Parathyroid adenoma (tissue), 2 donors: ENCODE results near the gene AKAP1.

Experiments used
- H2AFZ ChIP-seq: fragments of 300-600 bp; sonication (generic); one replicate; pipeline ENCODE4 v1.7.0; 2017; ENCODE audit warnings: antibody characterized with exemption, mild to moderate bottlenecking
- H3K27ac ChIP-seq: fragments of 300-600 bp; sonication (generic); one replicate; pipeline ENCODE4 v1.7.0; 2017
- H3K27me3 ChIP-seq: fragments of 300-600 bp; sonication (generic); one replicate; pipeline ENCODE4 v1.7.0; 2017; ENCODE audit warnings: low read length; ENCODE audit not compliant: control insufficient read depth, insufficient read depth
- H3K36me3 ChIP-seq: fragments of 300-600 bp; sonication (generic); one replicate; pipeline ENCODE4 v1.7.0; 2017; ENCODE audit warnings: low read length; ENCODE audit not compliant: control insufficient read depth, insufficient read depth
- H3K4me1 ChIP-seq: fragments of 300-600 bp; sonication (generic); one replicate; pipeline ENCODE4 v1.7.0; 2017; ENCODE audit warnings: control low read depth
- H3K4me2 ChIP-seq: fragments of 300-600 bp; sonication (generic); one replicate; pipeline ENCODE4 v1.7.0; 2017; ENCODE audit warnings: low read length
- H3K4me3 ChIP-seq: fragments of 300-600 bp; sonication (generic); one replicate; pipeline ENCODE4 v1.7.0; 2017; ENCODE audit warnings: low read depth, low read length
- H3K79me2 ChIP-seq: fragments of 300-600 bp; sonication (generic); one replicate; pipeline ENCODE4 v1.7.0; 2017; ENCODE audit warnings: control low read depth
- H3K9ac ChIP-seq: fragments of 300-600 bp; sonication (generic); one replicate; pipeline ENCODE4 v1.7.0; 2017; ENCODE audit warnings: mild to moderate bottlenecking
- H3K9me3 ChIP-seq: fragments of 300-600 bp; sonication (generic); one replicate; pipeline ENCODE4 v1.7.0; 2017; ENCODE audit warnings: low read length; ENCODE audit not compliant: control insufficient read depth
- CTCF ChIP-seq: fragments of 300-600 bp; sonication (generic); IDR thresholded peaks from one replicate; pipeline ENCODE4 v1.7.0; 2017; ENCODE audit warnings: antibody characterized with exemption, mild to moderate bottlenecking
- donor health status: primary hyperparathyroidism.

Gene AKAP1

GRCh38 chr17:57091186-57091618 is 6.2 kb downstream of the AKAP1 start:
- Histone ChIP-seq H3K36me3 (no peaks in the 10 kb centered on the region), H3K9ac (no peak overlapping the region), H2AFZ (no peak overlapping the region), H3K27me3 (no peaks in the 10 kb centered on the region), H3K4me3 (no peak overlapping the region), H3K9me3 (no peaks in the 10 kb centered on the region), H3K4me2 (peak overlapping the region; percentile 29), H3K79me2 (peaks cover 37% of the 10 kb centered on the region), H3K27ac (peak overlapping the region; percentile 57), H3K4me1 (peaks cover 45% of the 10 kb centered on the region)
- TF ChIP-seq CTCF, result no peak

GRCh38 chr17:57092171-57092570 is 7.1 kb downstream of the AKAP1 start:
- TF ChIP-seq CTCF, result no peak
- H3K79me2 ChIP-seq, result peaks cover 35% of the 10 kb centered on the region
- no peak overlapping the region for H3K4me2 ChIP-seq
- H3K9ac ChIP-seq, result no peak overlapping the region
- no peaks in the 10 kb centered on the region for H3K36me3 ChIP-seq
- no peak overlapping the region for H2AFZ ChIP-seq
- no peak overlapping the region for H3K4me3 ChIP-seq
- no peak overlapping the region for H3K27ac ChIP-seq
- peaks cover 47% of the 10 kb centered on the region for H3K4me1 ChIP-seq
- H3K27me3 ChIP-seq, result no peaks in the 10 kb centered on the region
- no peaks in the 10 kb centered on the region for H3K9me3 ChIP-seq

GRCh38 chr17:57092779-57093178 is 7.7 kb downstream of the AKAP1 start:
- Histone ChIP-seq H3K9me3 (no peaks in the 10 kb centered on the region), H2AFZ (no peak overlapping the region), H3K79me2 (peaks cover 34% of the 10 kb centered on the region), H3K27me3 (no peaks in the 10 kb centered on the region), H3K4me3 (no peak overlapping the region), H3K4me2 (no peak overlapping the region), H3K4me1 (peaks cover 47% of the 10 kb centered on the region), H3K9ac (no peak overlapping the region), H3K36me3 (no peaks in the 10 kb centered on the region), H3K27ac (no peak overlapping the region)
- no peak for TF ChIP-seq CTCF

GRCh38 chr17:57096472-57097202 is 11.6 kb downstream of the AKAP1 start:
- H3K27me3 ChIP-seq, result no peaks in the 10 kb centered on the region
- H3K79me2 ChIP-seq, result peaks cover 59% of the 10 kb centered on the region
- H3K4me3 ChIP-seq, result no peak overlapping the region
- H3K4me2 ChIP-seq, result no peak overlapping the region
- no peaks in the 10 kb centered on the region for H3K9me3 ChIP-seq
- TF ChIP-seq CTCF, result no peak
- H2AFZ ChIP-seq, result no peak overlapping the region
- H3K36me3 ChIP-seq, result no peaks in the 10 kb centered on the region
- H3K27ac ChIP-seq, result no peak overlapping the region
- H3K9ac ChIP-seq, result no peak overlapping the region
- H3K4me1 ChIP-seq, result peaks cover 34% of the 10 kb centered on the region
